ENCODE results near the gene CFAP90. TPM values are rescaled to one million over a fixed set of nuclear protein-coding genes. Genes with fewer than 3 reads are reported as not detected.

Gene CFAP90
- total RNA-seq, 1 donor from 2014 or later, result not detected

- peak; percentile 74 for DNase-seq
- Histone ChIP-seq H3K27me3 (ENCODE audit: low read depth) (peaks cover 95% of the 10 kb centered on the region), H3K9me3 (replicated peaks) (no peaks in the 10 kb centered on the region), H3K27ac (replicated peaks) (no peak overlapping the region), H3K4me1 (no peaks in the 10 kb centered on the region), H3K4me3 (no peak overlapping the region), H3K36me3 (no peaks in the 10 kb centered on the region)
- intact Hi-C loops (cut with micrococcal nuclease), result no loop called here
- TF ChIP-seq CTCF (IDR thresholded peaks at IDR 0.05; ENCODE audit: borderline replicate concordance), result peak; percentile 88
These were observed 34.9 kb downstream of the CFAP90 start for GRCh38 chr5:7815892-7816534.

- peaks cover 95% of the 10 kb centered on the region for H3K27me3 ChIP-seq (ENCODE audit: low read depth)
- no peak for DNase-seq
These were observed 36.1 kb downstream of the CFAP90 start for GRCh38 chr5:7814816-7815215.

GRCh38 chr5:7813576-7813975 is 37.4 kb downstream of the CFAP90 start:
- Histone ChIP-seq H3K4me3 (no peak overlapping the region), H3K36me3 (no peaks in the 10 kb centered on the region), H3K9me3 (replicated peaks) (no peaks in the 10 kb centered on the region), H3K4me1 (no peaks in the 10 kb centered on the region), H3K27me3 (ENCODE audit: low read depth) (peaks cover 85% of the 10 kb centered on the region), H3K27ac (replicated peaks) (no peak overlapping the region)
- DNase-seq, result no peak
- intact Hi-C loops (cut with micrococcal nuclease), result no loop called here
- no peak for TF ChIP-seq CTCF (IDR thresholded peaks at IDR 0.05; ENCODE audit: borderline replicate concordance)

More at GRCh38 chr5:7814816-7815215, 36.1 kb downstream of the CFAP90 start:
- H3K4me3 ChIP-seq, result no peak overlapping the region
- H3K36me3 ChIP-seq, result no peaks in the 10 kb centered on the region
- no peak for TF ChIP-seq CTCF (IDR thresholded peaks at IDR 0.05; ENCODE audit: borderline replicate concordance)
- intact Hi-C loops (cut with micrococcal nuclease), result no loop called here
- no peaks in the 10 kb centered on the region for H3K9me3 ChIP-seq (replicated peaks)
- H3K4me1 ChIP-seq, result no peaks in the 10 kb centered on the region
- H3K27ac ChIP-seq (replicated peaks), result no peak overlapping the region

- intact Hi-C loops (cut with micrococcal nuclease), result no loop called here
- DNase-seq, result no peak
- no peaks in the 10 kb centered on the region for H3K9me3 ChIP-seq (replicated peaks)
- peaks cover 79% of the 10 kb centered on the region for H3K27me3 ChIP-seq (ENCODE audit: low read depth)
- H3K36me3 ChIP-seq, result no peaks in the 10 kb centered on the region
- no peak overlapping the region for H3K27ac ChIP-seq (replicated peaks)
- no peak overlapping the region for H3K4me3 ChIP-seq
- no peaks in the 10 kb centered on the region for H3K4me1 ChIP-seq
- no peak for TF ChIP-seq CTCF (IDR thresholded peaks at IDR 0.05; ENCODE audit: borderline replicate concordance)
These were observed 37.9 kb downstream of the CFAP90 start for GRCh38 chr5:7813007-7813406.

- Histone ChIP-seq H3K27me3 (ENCODE audit: low read depth) (peaks cover 67% of the 10 kb centered on the region), H3K27ac (replicated peaks) (no peak overlapping the region), H3K4me1 (no peaks in the 10 kb centered on the region), H3K4me3 (no peak overlapping the region), H3K36me3 (no peaks in the 10 kb centered on the region), H3K9me3 (replicated peaks) (no peaks in the 10 kb centered on the region)
- no peak for TF ChIP-seq CTCF (IDR thresholded peaks at IDR 0.05; ENCODE audit: borderline replicate concordance)
- intact Hi-C loops (cut with micrococcal nuclease), result no loop called here
- DNase-seq, result no peak
These were observed 39.2 kb downstream of the CFAP90 start for GRCh38 chr5:7811715-7812114.

Measured in left ventricle myocardium inferior (tissue), 1 donor.